ENCODE data around the gene CENPT. TPM values are rescaled to one million over a fixed set of nuclear protein-coding genes. Genes with fewer than 3 reads are reported as not detected.
A peak's percentile ranks its signal among the peaks of the same experiment; 100 is the strongest.

CENPT gene
- total and polyA plus RNA-seq, 2 of the 13 experiments (the other 11 are each of a cell fraction or from before 2014, with no cell fraction given), result 40.9 to 43.3 TPM

- TF ChIP-seq YEATS4 (CRISPR knock-in tag; IDR thresholded peaks at IDR 0.05; ENCODE audit: borderline replicate concordance) (peak; percentile 84), ZBED4 (CRISPR knock-in tag; IDR thresholded peaks at IDR 0.05; ENCODE audit: borderline replicate concordance) (peak; percentile 96), ISX (CRISPR knock-in tag; conservative IDR thresholded peaks at IDR 0.05) (no peak), ZNF646 (CRISPR knock-in tag; IDR thresholded peaks at IDR 0.05) (0 out of 2 replicates have a peak, but pooled peaks have one; percentile 34), ZNF30 (CRISPR knock-in tag; IDR thresholded peaks at IDR 0.05) (no peak), ZNF713 (CRISPR knock-in tag; IDR thresholded peaks at IDR 0.05) (0 out of 2 replicates have a peak, but pooled peaks have one; percentile 81), E2F2 (CRISPR knock-in tag; IDR thresholded peaks at IDR 0.05; ENCODE audit: borderline replicate concordance) (peak; percentile 90; the same call in 1 of the 2 replicates), ZNF451 (CRISPR knock-in tag; IDR thresholded peaks at IDR 0.05) (peak; percentile 24), HMGXB4 (CRISPR knock-in tag; IDR thresholded peaks at IDR 0.05; ENCODE audit: borderline replicate concordance in 1 of 2, low read depth in 1 of 2) (peak in 1 of 2 experiments; percentile 87; a peak in 3 of 4 replicates), GMEB1 (CRISPR knock-in tag; IDR thresholded peaks at IDR 0.05; ENCODE audit: borderline replicate concordance) (peak; percentile 97), KMT2B (CRISPR knock-in tag; IDR thresholded peaks at IDR 0.05) (peak; percentile 55)
These were observed 1.0 kb downstream of the CENPT start, which contains the start of gene NUTF2 (continued) for GRCh38 chr16:67846320-67847063.
